Inferior parietal cortex (tissue), 1 donor: ENCODE measurements around the gene HNRNPA3.
"Not testable (repeated sequence)": the region's sequence is repeated elsewhere in the genome, so short reads cannot be mapped to it uniquely, and the experiment has no call there.

ENCODE experiments used
- DNase-seq: peaks from one replicate; pipeline ENCODE4 v3.0.0-alpha.2; 2016; ENCODE audit errors: extremely low spot score

HNRNPA3 gene

DNA sequence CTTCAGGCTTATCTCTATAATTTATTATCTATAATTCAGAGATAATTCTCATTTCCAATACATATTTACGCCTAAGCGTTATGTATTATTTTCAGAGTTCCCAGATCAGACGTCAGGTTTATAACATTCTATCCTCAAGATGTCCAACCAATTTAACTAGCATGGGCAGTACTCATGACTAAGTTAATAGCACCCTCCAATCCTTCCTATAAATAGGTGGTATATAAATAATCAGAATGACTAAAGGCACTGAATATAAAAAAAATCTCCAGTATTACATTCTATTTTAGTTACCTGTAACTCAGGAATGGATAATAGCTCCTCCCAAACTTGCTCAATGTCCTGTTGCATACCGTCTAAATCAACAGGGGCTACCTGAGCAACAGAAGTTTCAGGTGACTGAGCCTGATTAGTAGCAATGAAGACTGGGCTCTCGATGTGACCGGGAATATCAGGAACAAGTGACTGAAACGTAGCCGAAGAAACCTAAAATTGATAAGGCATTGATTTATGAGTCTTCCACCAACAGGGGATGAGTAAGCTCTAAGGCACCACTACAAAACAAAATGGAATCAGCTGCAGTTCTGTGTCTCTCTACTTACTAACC is 19.6 kb downstream of the HNRNPA3 start:
- no peak for DNase-seq

DNA sequence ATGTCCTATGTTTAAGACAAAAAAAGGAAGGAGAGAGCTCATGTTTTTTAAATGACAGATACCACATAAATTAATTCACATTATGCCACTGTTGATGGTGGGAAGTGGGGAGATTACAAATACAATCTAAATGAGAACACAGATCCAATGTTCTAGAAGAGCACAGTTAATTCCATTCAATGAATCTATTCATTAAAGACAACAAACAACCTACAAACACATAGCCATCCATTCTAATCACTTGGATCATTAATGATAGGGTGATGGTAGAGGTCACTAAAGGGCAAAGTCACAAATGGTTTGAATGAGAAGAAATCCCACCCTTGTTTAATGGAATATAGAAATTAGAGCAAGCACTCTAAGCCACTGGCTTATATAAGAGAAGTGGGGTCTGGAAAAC is 21.7 kb downstream of the HNRNPA3 start:
- no peak for DNase-seq

GRCh38 chr2:177235855-177236437 is 23.4 kb downstream of the HNRNPA3 start:
- DNase-seq, result no peak

DNA sequence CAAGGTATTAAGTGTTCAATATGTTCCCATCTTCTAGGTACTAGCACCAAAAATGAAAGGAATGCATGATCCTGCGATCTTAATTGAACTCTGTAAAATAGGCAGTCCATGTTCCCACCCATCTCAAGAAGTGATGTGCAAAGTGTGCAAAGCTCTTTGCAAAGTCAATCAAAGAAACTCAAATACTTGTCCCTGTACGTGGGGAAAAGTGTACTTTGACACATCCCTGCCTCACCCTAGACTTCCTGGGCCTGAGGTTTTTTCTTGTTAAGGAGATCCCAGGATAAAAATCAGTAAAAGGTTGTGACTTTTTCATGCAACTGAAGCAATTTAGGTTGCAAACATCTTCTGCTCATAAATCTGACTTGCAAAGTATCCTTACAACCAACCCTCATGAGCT is 25.3 kb downstream of the HNRNPA3 start:
- no peak for DNase-seq

GRCh38 chr2:177239053-177239452 is 26.5 kb downstream of the HNRNPA3 start:
- no peak for DNase-seq

GRCh38 chr2:177239932-177240630 is 27.5 kb downstream of the HNRNPA3 start:
- peak; percentile 65 for DNase-seq

GRCh38 chr2:177241711-177242120 is 29.1 kb downstream of the HNRNPA3 start:
- no peak for DNase-seq

DNA sequence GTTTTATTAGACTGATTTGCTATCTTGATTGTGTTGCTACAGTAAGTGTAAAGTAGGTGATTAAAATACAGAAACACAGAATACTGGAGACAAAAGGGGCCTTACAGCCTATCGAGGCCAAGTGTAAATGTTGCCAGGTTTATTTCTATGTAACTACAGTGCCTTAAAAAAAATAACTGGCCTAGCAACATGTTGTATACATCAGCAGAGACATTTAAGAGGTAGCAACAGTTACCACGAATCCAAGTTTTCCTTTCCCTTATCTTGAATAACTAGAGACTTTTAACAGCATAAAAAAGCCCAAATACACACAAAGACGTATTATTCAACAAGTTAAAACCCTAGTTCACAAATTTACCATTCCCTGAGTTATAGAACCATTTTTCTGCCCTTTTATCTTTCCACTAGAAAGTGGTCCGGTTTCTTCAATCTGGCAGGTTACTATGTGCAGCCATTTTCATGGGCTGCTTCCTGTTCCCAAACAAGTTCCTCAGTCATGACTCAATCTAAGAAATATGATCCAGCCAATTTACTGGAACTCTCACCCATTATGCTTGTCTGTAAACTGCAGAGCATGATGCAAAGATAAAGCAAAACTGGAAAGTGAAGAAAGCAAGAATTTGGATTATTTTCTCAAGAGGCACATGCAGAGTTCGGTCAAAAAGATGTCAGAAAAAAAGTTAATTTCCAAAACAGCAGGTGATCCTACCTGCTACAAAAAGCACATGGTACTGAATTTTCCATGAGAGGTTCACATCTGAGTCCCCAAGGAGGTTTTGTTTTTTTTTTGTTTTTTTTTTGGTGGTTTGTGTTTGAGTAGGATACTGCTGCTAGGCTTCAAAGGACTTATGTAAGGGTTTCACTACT is 29.8 kb downstream of the HNRNPA3 start:
- DNase-seq, result no peak

DNA sequence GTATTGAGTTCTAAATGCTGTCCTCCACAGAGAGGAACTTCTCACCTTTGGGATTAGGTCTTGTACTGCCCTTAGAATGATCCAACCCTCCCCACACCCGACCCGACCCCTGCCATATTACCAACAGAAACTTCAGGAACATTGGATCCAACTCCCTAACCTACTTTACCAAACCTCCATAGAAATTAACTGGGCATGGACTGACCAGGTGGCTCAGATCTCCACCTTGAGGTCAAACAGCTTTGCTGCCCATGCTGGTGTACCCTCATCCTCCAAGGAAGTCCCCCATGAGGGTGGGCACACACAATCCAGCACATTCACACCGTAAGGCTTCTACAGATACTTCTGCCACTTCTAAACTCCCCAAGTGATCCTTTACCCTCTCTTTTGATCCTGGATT is 30.5 kb downstream of the HNRNPA3 start:
- no peak for DNase-seq

DNA sequence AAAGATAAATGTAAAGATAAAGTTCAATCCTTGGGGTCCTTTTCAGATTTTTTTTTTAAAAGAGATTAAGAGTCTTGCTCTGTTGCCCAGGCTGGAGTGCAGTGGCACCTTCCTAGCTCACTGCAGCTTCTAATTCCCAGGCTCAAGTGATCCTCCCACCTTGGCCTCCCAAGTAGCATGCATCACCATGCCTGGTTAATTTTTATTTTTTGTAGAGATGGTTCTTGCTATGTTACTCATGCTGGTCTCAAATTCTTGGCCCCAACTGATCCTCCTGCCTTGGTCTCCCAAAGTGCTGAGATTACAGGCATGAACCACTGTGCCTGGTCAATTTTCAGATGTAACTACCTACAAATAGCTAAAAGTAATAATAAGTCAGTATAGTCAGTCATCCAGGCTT is 30.9 kb downstream of the HNRNPA3 start:
- DNase-seq, result no peak

GRCh38 chr2:177244244-177244771 is 31.7 kb downstream of the HNRNPA3 start:
- DNase-seq, result no peak

DNA sequence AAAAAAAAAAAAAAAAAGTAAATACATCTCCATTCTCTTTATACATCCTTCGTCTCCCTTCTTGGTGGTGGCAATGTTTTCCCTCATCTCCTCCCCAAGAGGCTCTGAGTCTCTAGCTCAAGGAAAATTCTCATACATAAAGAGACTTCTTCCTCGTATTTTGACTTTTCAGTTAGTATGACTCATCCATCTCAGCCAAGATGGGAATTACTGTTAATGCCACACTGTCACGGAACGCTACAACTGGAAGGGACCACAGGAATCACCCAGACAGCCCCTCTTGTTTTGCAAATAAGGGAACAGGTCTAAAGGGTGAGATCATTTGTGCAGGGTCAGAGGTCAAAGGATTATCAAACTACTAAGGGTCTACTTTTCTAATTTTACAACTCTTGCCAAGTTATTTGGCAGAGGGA is 32.4 kb downstream of the HNRNPA3 start:
- DNase-seq, result no peak

GRCh38 chr2:177246000-177246399 is 33.4 kb downstream of the HNRNPA3 start:
- no peak for DNase-seq

DNA sequence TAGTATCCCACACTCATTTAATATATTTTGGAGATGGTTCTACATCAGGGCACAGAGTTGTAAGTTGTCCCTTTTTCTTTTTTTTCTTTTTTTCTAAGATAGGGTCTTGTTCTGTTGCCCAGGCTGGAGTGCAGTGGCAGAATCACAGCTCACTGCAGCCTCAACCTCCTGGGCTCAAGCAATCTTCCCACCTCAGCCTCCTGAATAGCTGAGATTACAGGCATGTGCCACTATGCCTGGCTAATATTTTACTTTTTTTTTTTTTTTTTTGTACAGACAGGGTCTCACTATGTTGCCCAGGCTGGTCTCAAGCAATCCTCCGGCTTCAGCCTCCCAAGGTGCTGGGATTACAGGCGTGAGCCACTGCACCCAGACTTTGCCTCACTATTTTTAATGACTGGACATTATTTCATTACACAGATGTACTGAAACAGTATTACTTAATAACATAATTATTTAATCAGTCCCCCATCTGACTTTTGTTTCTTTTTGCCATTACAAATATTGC is 34.0 kb downstream of the HNRNPA3 start:
- DNase-seq, result not testable (repeated sequence)

DNA sequence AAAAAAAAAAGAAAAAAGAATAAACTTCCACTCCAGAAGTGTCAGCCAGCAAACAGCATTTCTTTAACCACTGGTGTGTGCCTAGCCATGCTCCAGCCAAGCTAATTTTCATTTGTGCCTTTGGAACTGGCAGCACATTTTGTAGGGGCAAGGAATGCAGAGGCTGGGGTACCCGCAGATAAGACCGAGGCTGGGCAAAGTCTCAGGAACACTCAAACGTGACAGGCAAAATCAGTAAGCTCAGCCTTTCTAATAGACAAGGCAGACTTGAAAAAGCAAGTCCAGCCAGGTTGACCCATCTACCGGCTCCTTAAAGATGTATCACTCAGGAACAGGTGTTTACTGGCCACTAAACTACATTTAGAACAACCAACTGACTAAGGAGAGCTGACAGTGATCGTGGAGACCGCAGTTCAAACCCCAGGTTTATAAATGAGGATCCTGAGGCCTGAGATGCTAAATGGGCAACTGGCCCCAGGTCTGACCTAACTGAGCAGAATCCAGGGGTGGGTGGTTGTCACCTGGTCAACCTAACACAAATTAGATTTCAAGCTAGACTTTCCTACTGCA is 35.2 kb downstream of the HNRNPA3 start:
- DNase-seq, result no peak

DNA sequence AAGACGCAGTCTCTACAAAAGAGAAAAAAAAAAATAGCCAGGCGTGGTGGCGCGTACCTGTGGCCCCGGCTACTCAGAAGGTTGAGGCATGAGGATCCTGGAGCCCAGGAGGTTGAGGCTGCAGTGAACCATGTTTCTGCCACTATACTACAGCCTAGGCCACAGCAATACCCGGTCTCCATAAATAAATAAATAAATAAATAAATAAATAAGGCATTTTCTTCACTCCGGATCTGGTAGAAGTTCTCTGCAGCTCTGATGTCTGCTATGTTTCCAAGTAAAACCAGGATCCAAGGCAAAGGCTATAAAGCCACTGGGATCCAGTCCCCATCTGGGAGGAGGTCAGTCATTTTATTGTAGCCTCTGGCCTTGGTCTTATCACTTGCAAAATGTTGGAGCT is 36.4 kb downstream of the HNRNPA3 start:
- DNase-seq, result no peak

DNA sequence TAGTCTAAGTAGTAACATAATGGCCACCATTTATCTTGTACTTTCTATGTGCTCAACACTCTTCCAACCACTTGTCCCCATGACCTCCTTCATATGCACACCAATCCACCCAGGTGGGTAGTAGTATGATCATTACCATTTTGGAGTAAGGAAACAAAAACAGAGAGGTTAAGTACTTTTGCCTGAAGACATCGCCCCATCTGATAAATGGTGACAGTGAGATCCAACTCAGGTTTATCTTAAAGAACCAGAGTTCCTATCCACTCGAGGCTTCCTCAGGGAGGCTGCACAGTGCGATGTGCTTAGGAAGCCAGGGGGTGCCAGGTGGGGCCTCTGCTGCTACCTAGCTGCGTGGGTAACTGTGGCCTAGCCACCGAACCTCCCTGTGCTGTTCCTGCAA is 37.9 kb downstream of the HNRNPA3 start:
- no peak for DNase-seq

DNA sequence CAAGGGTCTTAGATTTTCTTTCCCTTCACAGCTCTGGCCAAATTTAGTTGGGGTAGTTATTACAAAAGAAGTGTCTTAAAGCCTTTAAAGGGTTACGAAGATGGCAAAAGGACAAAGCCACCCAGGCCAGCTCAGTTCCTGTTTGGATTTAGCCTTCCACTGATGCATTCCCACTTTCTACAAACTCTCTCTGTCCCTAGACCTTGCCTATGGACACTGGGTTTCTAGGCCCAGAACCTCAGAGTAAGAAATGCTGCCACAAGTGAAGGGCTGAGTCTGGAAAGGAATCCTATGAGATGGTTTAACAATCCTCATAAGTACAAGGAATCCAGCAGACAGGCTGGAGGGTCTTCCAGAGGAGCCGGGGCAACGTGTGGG is 38.6 kb downstream of the HNRNPA3 start:
- no peak for DNase-seq

DNA sequence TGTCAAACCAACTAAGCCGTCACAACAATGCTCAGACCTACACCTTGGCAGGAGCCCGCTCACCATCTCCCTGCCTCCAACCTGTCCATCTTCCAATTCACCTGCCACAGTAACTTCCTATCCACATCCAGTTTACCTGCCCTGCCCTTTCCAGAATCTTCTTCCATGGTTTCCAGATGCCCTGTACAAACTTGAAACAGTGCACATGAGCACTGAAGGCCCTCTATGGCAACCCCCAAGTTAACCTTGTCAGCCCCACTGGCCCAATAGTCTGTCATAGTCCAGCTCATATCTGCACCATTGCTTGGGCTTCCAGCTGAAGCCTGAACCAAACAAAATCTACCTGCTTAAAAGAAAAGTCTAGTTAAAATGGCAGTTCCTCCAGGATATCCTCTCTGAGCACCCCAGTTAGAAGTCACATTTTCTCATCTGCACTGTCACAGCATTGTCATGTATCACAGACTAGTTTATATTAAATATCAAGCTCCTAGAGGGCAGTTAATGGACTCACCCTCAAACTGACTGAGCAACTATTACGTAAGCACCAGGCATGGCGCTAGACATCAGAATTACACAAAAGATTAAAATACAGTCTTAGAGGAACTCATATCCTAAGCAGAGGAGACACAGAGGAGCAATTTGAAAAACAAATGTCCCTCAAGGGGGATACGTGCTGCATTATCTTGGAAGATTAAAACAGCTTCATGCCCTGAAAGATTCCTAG is 40.4 kb downstream of the HNRNPA3 start:
- DNase-seq, result no peak

DNA sequence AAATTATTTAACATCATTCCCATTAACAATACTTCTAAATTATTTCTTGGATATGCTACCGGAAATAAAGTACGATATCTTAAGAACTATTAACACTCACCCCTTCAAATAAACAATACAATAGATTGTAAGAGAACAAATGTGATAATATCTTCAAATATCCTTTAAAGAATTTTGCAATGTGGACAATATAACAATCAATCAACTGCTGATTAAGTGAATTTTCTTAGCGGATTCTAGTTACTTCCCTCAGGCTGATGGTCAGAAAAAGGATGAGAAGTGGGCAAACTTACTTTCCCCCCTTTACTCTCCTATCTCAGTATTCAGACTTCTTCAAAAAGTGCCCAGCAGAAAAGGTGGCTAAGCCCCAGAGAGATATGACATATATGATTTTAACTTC is 41.1 kb downstream of the HNRNPA3 start:
- no peak for DNase-seq
